GM20431 (cell line): ENCODE results near the gene ACP1.

ENCODE experiments used
- in situ Hi-C: fragments of 300-500 bp; cut with MseI, MboI; formaldehyde crosslinking; loops from one replicate; pipeline ENCODE4 v1.15.0; 2020; ENCODE audit warnings: low sequenced_read_pairs; ENCODE audit not compliant: unreplicated experiment

The ACP1 gene

GRCh38 chr2:253202-253638, 11.5 kb upstream of the ACP1 start:
- in situ Hi-C loops, result no loop called here

- in situ Hi-C loops, result no loop called here
Observed at GRCh38 chr2:254241-254640, 10.5 kb upstream of the ACP1 start.

GRCh38 chr2:255195-255594, 9.6 kb upstream of the ACP1 start:
- in situ Hi-C loops, result no loop called here

GRCh38 chr2:256094-256493, 8.7 kb upstream of the ACP1 start:
- in situ Hi-C loops, result no loop called here

GRCh38 chr2:257429-257828, 7.3 kb upstream of the ACP1 start:
- in situ Hi-C loops, result no loop called here

- in situ Hi-C loops, result no loop called here
Observed at GRCh38 chr2:257842-258241, 6.9 kb upstream of the ACP1 start.

GRCh38 chr2:258933-259332, 5.8 kb upstream of the ACP1 start:
- in situ Hi-C loops, result no loop called here

- in situ Hi-C loops, result no loop called here
Observed at GRCh38 chr2:259789-260331, 4.9 kb upstream of the ACP1 start.

GRCh38 chr2:260507-261161, 4.1 kb upstream of the ACP1 start:
- in situ Hi-C loops, result no loop called here

GRCh38 chr2:262117-262516, 2.6 kb upstream of the ACP1 start:
- in situ Hi-C loops, result no loop called here

GRCh38 chr2:263022-263738, 1.6 kb upstream of the ACP1 start:
- in situ Hi-C loops, result no loop called here

- in situ Hi-C loops, result no loop called here
Observed at GRCh38 chr2:263774-264492, 814 bp upstream of the ACP1 start, which contains the start of gene SH3YL1. Gene SH3YL1, minus strand, starts transcription at chr2:264032. Its CDS starts 48 bp downstream, at chr2:263984.

GRCh38 chr2:268323-268722, 3.6 kb downstream of the ACP1 start:
- in situ Hi-C loops, result no loop called here

- in situ Hi-C loops, result no loop called here
Observed at GRCh38 chr2:269356-270030, 4.7 kb downstream of the ACP1 start.

GRCh38 chr2:270861-271260, 6.1 kb downstream of the ACP1 start:
- in situ Hi-C loops, result no loop called here

- in situ Hi-C loops, result no loop called here
Observed at GRCh38 chr2:271917-272316, 7.2 kb downstream of the ACP1 start.

GRCh38 chr2:273333-273732, 8.6 kb downstream of the ACP1 start:
- in situ Hi-C loops, result no loop called here

- in situ Hi-C loops, result no loop called here
Observed at GRCh38 chr2:274503-274902, 9.8 kb downstream of the ACP1 start.

GRCh38 chr2:275466-275865, 10.7 kb downstream of the ACP1 start:
- in situ Hi-C loops, result no loop called here

- in situ Hi-C loops, result no loop called here
Observed at GRCh38 chr2:278312-278926, 13.7 kb downstream of the ACP1 start.
